Measurements from ENCODE around the gene MACROD2.
"Not testable (repeated sequence)": the region's sequence is repeated elsewhere in the genome, so short reads cannot be mapped to it uniquely, and the experiment has no call there.

MACROD2 gene

GRCh38 chr20:15535863-15536262 lies 1540.5 kb downstream of the MACROD2 start:
- H3K36me3 ChIP-seq (ENCODE audit: control insufficient read depth in 2 of 2, insufficient read depth in 1 of 2, low read length in 2 of 2): no peaks in the 10 kb centered on the region
- POLR2A ChIA-PET: no interaction called here
- no peak overlapping the region for H3K27ac ChIP-seq (ENCODE audit: extremely low read depth, low read depth, low read length)
- no peak overlapping the region for H3K4me3 ChIP-seq (ENCODE audit: low read depth, low read length)
- no peaks in the 10 kb centered on the region for H3K4me1 ChIP-seq (ENCODE audit: control insufficient read depth, insufficient read depth, low read length)
- CTCF ChIA-PET: no interaction called here
- no peaks in the 10 kb centered on the region for H3K9me3 ChIP-seq (ENCODE audit: control insufficient read depth, insufficient read depth, low read depth, low read length)
- TF ChIP-seq GLIS1 (tag by site-specific recombination; IDR thresholded peaks at IDR 0.05) (no peak), ZNF16 (tag by site-specific recombination; IDR thresholded peaks at IDR 0.05; ENCODE audit: low read depth) (no peak)

GRCh38 chr20:15537200-15537599 lies 1541.9 kb downstream of the MACROD2 start:
- H3K4me3 ChIP-seq (ENCODE audit: low read depth, low read length); H3K27ac ChIP-seq (ENCODE audit: extremely low read depth, low read depth, low read length); H3K9me3 ChIP-seq (ENCODE audit: control insufficient read depth, insufficient read depth, low read depth, low read length); H3K36me3 ChIP-seq (ENCODE audit: control insufficient read depth in 2 of 2, insufficient read depth in 1 of 2, low read length in 2 of 2); H3K4me1 ChIP-seq (ENCODE audit: control insufficient read depth, insufficient read depth, low read length): not testable (repeated sequence)
- ChIA-PET POLR2A (interaction anchor here (0.6 kb wide), 1 partner anchor 955 kb away, joined by 7 read pairs; no protein-coding TSS in a partner anchor), CTCF (interaction anchor here (0.6 kb wide), 1 partner anchor 10 kb away, joined by 3 read pairs; no protein-coding TSS in a partner anchor)

DNA sequence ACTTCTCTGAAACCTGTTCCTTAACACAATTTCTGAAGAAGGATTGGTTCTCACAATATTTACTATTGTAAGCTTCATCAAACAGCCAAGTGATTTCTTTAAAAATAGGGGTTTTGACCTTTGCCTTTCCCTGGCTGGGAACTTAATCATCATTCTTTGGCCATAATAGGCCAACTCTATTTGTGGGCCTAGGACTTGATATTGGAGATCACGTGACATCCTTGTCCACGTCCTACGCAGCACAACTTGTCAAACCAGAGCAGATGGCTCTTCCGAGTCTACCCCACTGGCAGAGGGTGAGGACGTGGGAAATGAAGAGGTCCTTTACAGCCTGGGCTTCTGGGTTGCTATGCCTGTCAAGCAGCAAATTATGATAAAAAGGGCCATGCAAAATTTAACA lies 1547.3 kb downstream of the MACROD2 start:
- ChIA-PET CTCF (no interaction called here), POLR2A (no interaction called here)
- no peaks in the 10 kb centered on the region for H3K4me1 ChIP-seq (ENCODE audit: control insufficient read depth, insufficient read depth, low read length)
- no peaks in the 10 kb centered on the region for H3K9me3 ChIP-seq (ENCODE audit: control insufficient read depth, insufficient read depth, low read depth, low read length)
- H3K36me3 ChIP-seq (ENCODE audit: control insufficient read depth in 2 of 2, insufficient read depth in 1 of 2, low read length in 2 of 2): no peaks in the 10 kb centered on the region
- H3K27ac ChIP-seq (ENCODE audit: extremely low read depth, low read depth, low read length): no peak overlapping the region
- no peak for TF ChIP-seq ZNF837 (tag by site-specific recombination; IDR thresholded peaks at IDR 0.05)
- no peak overlapping the region for H3K4me3 ChIP-seq (ENCODE audit: low read depth, low read length)

DNA sequence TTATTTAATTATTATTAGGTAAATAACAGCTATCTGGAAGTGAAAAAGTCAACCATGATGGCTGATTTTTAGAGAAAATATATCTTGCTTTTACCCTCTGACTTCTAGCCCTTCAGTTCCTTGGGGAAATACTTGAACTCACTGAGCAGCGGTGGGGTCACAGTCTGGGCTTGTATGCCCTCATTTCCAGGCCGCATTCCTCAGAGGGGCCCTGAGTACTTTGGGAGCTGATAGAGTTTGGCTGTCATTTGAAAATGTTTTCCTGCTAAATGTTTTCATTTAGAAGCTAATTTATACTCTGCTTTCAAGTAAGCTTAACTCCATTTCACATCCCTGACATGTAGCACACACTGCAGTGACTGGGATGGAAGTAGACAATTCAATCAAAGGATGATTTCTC lies 1549.4 kb downstream of the MACROD2 start:
- no peak overlapping the region for H3K4me3 ChIP-seq (ENCODE audit: low read depth, low read length)
- POLR2A ChIA-PET: no interaction called here
- CTCF ChIA-PET: interaction anchor here (1.0 kb wide), 1 partner anchor 109 kb away, joined by 3 read pairs; no protein-coding TSS in a partner anchor
- no peak overlapping the region for H3K27ac ChIP-seq (ENCODE audit: extremely low read depth, low read depth, low read length)
- H3K4me1 ChIP-seq (ENCODE audit: control insufficient read depth, insufficient read depth, low read length): no peaks in the 10 kb centered on the region
- H3K36me3 ChIP-seq (ENCODE audit: control insufficient read depth in 2 of 2, insufficient read depth in 1 of 2, low read length in 2 of 2): no peaks in the 10 kb centered on the region
- no peaks in the 10 kb centered on the region for H3K9me3 ChIP-seq (ENCODE audit: control insufficient read depth, insufficient read depth, low read depth, low read length)
- TF ChIP-seq ZSCAN30 (tag by site-specific recombination; IDR thresholded peaks at IDR 0.05): no peak
- no peak for TF ChIP-seq ELK4 (IDR thresholded peaks at IDR 0.05; ENCODE audit: borderline replicate concordance, low read depth, low read length)
- TF ChIP-seq GLI2 (tag by site-specific recombination; IDR thresholded peaks at IDR 0.05; ENCODE audit: borderline replicate concordance, low read depth): no peak
- TF ChIP-seq ZNF302 (tag by site-specific recombination; IDR thresholded peaks at IDR 0.05; ENCODE audit: low read depth): no peak
- no peak for TF ChIP-seq PRDM4 (tag by site-specific recombination; IDR thresholded peaks at IDR 0.05)
- no peak for TF ChIP-seq ZNF280C (tag by site-specific recombination; IDR thresholded peaks at IDR 0.05)
- TF ChIP-seq, protein P1, sequence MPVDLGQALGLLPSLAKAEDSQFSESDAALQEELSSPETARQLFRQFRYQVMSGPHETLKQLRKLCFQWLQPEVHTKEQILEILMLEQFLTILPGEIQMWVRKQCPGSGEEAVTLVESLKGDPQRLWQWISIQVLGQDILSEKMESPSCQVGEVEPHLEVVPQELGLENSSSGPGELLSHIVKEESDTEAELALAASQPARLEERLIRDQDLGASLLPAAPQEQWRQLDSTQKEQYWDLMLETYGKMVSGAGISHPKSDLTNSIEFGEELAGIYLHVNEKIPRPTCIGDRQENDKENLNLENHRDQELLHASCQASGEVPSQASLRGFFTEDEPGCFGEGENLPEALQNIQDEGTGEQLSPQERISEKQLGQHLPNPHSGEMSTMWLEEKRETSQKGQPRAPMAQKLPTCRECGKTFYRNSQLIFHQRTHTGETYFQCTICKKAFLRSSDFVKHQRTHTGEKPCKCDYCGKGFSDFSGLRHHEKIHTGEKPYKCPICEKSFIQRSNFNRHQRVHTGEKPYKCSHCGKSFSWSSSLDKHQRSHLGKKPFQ (tag by site-specific recombination; IDR thresholded peaks at IDR 0.05): no peak
- TF ChIP-seq ZNF560 (tag by site-specific recombination; IDR thresholded peaks at IDR 0.05; ENCODE audit: borderline replicate concordance): no peak
- TF ChIP-seq, protein P2, sequence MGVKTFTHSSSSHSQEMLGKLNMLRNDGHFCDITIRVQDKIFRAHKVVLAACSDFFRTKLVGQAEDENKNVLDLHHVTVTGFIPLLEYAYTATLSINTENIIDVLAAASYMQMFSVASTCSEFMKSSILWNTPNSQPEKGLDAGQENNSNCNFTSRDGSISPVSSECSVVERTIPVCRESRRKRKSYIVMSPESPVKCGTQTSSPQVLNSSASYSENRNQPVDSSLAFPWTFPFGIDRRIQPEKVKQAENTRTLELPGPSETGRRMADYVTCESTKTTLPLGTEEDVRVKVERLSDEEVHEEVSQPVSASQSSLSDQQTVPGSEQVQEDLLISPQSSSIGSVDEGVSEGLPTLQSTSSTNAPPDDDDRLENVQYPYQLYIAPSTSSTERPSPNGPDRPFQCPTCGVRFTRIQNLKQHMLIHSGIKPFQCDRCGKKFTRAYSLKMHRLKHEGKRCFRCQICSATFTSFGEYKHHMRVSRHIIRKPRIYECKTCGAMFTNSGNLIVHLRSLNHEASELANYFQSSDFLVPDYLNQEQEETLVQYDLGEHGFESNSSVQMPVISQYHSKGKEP (tag by site-specific recombination; IDR thresholded peaks at IDR 0.05): no peak
- TF ChIP-seq ZNF341 (tag by site-specific recombination; IDR thresholded peaks at IDR 0.05; ENCODE audit: low read depth): no peak
- no peak for TF ChIP-seq ZNF155 (tag by site-specific recombination; IDR thresholded peaks at IDR 0.05)
- no peak for TF ChIP-seq ZNF670 (tag by site-specific recombination; IDR thresholded peaks at IDR 0.05; ENCODE audit: low read depth)
- no peak for TF ChIP-seq ZNF510 (tag by site-specific recombination; IDR thresholded peaks at IDR 0.05; ENCODE audit: insufficient replicate concordance)
- no peak for TF ChIP-seq ZNF169 (tag by site-specific recombination; IDR thresholded peaks at IDR 0.05)
- TF ChIP-seq ZBTB21 (tag by site-specific recombination; IDR thresholded peaks at IDR 0.05): no peak
- TF ChIP-seq SALL2 (tag by site-specific recombination; IDR thresholded peaks at IDR 0.05; ENCODE audit: borderline replicate concordance): no peak
